ENCODE measurements around the gene ADK.

Gene ADK

GRCh38 chr10:74543276-74543675 is 392.3 kb downstream of the ADK start:
- Histone ChIP-seq H3K27me3 (ENCODE audit: control insufficient read depth, insufficient read depth, low read length) (no peaks in the 10 kb centered on the region), H3K4me1 (no peaks in the 10 kb centered on the region), H3K4me2 (ENCODE audit: low read length) (no peak overlapping the region), H3K27ac (no peak overlapping the region), H3K4me3 (ENCODE audit: low read depth, low read length) (no peak overlapping the region), H3K9ac (no peak overlapping the region), H3K36me3 (ENCODE audit: control insufficient read depth, insufficient read depth, low read length) (no peaks in the 10 kb centered on the region), H3K79me2 (no peaks in the 10 kb centered on the region), H3K9me3 (ENCODE audit: control insufficient read depth, low read length) (no peaks in the 10 kb centered on the region), H2AFZ (no peak overlapping the region)
- no peak for TF ChIP-seq CTCF (IDR thresholded peaks at IDR 0.05)

- Histone ChIP-seq H3K9ac (no peak overlapping the region), H3K27me3 (ENCODE audit: control insufficient read depth, insufficient read depth, low read length) (no peaks in the 10 kb centered on the region), H2AFZ (no peak overlapping the region), H3K4me2 (ENCODE audit: low read length) (no peak overlapping the region), H3K4me3 (ENCODE audit: low read depth, low read length) (no peak overlapping the region), H3K79me2 (no peaks in the 10 kb centered on the region), H3K9me3 (ENCODE audit: control insufficient read depth, low read length) (no peaks in the 10 kb centered on the region), H3K4me1 (no peaks in the 10 kb centered on the region), H3K36me3 (ENCODE audit: control insufficient read depth, insufficient read depth, low read length) (no peaks in the 10 kb centered on the region), H3K27ac (no peak overlapping the region)
- no peak for TF ChIP-seq CTCF (IDR thresholded peaks at IDR 0.05)
Observed at GRCh38 chr10:74544106-74544505, 393.1 kb downstream of the ADK start.

- Histone ChIP-seq H3K79me2 (no peaks in the 10 kb centered on the region), H3K4me1 (no peaks in the 10 kb centered on the region), H3K4me2 (ENCODE audit: low read length) (no peak overlapping the region), H3K9me3 (ENCODE audit: control insufficient read depth, low read length) (no peaks in the 10 kb centered on the region), H3K36me3 (ENCODE audit: control insufficient read depth, insufficient read depth, low read length) (no peaks in the 10 kb centered on the region), H3K27me3 (ENCODE audit: control insufficient read depth, insufficient read depth, low read length) (no peaks in the 10 kb centered on the region), H3K4me3 (ENCODE audit: low read depth, low read length) (no peak overlapping the region), H3K27ac (no peak overlapping the region), H3K9ac (no peak overlapping the region), H2AFZ (no peak overlapping the region)
- TF ChIP-seq CTCF (IDR thresholded peaks at IDR 0.05): no peak
Observed at GRCh38 chr10:74548676-74549075, 397.7 kb downstream of the ADK start.

- Histone ChIP-seq H3K27me3 (ENCODE audit: control insufficient read depth, insufficient read depth, low read length) (no peaks in the 10 kb centered on the region), H3K4me1 (no peaks in the 10 kb centered on the region), H3K36me3 (ENCODE audit: control insufficient read depth, insufficient read depth, low read length) (no peaks in the 10 kb centered on the region), H3K27ac (no peak overlapping the region), H3K4me2 (ENCODE audit: low read length) (no peak overlapping the region), H3K9me3 (ENCODE audit: control insufficient read depth, low read length) (no peaks in the 10 kb centered on the region), H3K4me3 (ENCODE audit: low read depth, low read length) (no peak overlapping the region), H3K79me2 (no peaks in the 10 kb centered on the region), H2AFZ (no peak overlapping the region), H3K9ac (no peak overlapping the region)
- no peak for TF ChIP-seq CTCF (IDR thresholded peaks at IDR 0.05)
Observed at GRCh38 chr10:74556072-74556705, 405.2 kb downstream of the ADK start.

GRCh38 chr10:74557098-74557497 is 406.1 kb downstream of the ADK start:
- Histone ChIP-seq H3K79me2 (no peaks in the 10 kb centered on the region), H3K27ac (no peak overlapping the region)

More at GRCh38 chr10:74557098-74557497, 406.1 kb downstream of the ADK start:
- H3K4me2 ChIP-seq (ENCODE audit: low read length): no peak overlapping the region
- no peak overlapping the region for H3K9ac ChIP-seq
- no peaks in the 10 kb centered on the region for H3K4me1 ChIP-seq
- H2AFZ ChIP-seq: no peak overlapping the region
- no peaks in the 10 kb centered on the region for H3K9me3 ChIP-seq (ENCODE audit: control insufficient read depth, low read length)
- no peak for TF ChIP-seq CTCF (IDR thresholded peaks at IDR 0.05)
- H3K36me3 ChIP-seq (ENCODE audit: control insufficient read depth, insufficient read depth, low read length): no peaks in the 10 kb centered on the region
- H3K4me3 ChIP-seq (ENCODE audit: low read depth, low read length): no peak overlapping the region
- H3K27me3 ChIP-seq (ENCODE audit: control insufficient read depth, insufficient read depth, low read length): no peaks in the 10 kb centered on the region

Measured in parathyroid adenoma (tissue), 2 donors.